SK-N-SH treated with all-trans-retinoic acid at 6 μM for 48 hours (cell line): ENCODE data around the gene FRAS1.

Source experiments
- ATAC-seq: fragments of 200-7000 bp; cut with Tn5 transposase; 3 replicates; pipeline ENCODE4 v1.9.1; 2020; ENCODE audit warnings: mild to moderate bottlenecking, moderate library complexity
- ARNTL ChIP-seq: fragments of 450-650 bp; formaldehyde crosslinking; IDR thresholded peaks from 2 replicates; pipeline ENCODE4 v1.5.0; 2020; ENCODE audit warnings: low read depth, mild to moderate bottlenecking, moderate library complexity, borderline replicate concordance
- BACH2 ChIP-seq: fragments of 250-450 bp; sonication (Bioruptor Pico); IDR thresholded peaks from 2 replicates; pipeline ENCODE4 v1.9.0; 2021; ENCODE audit warnings: mild to moderate bottlenecking, borderline replicate concordance
- CSRNP3 ChIP-seq: fragments of 250-450 bp; sonication (Bioruptor Pico); IDR thresholded peaks from 2 replicates; pipeline ENCODE4 v1.5.1; 2021; ENCODE audit warnings: mild to moderate bottlenecking, moderate library complexity
- ESRRG ChIP-seq: fragments of 250-450 bp; sonication (Bioruptor Pico); IDR thresholded peaks from 2 replicates; pipeline ENCODE4 v1.6.1; 2021; ENCODE audit warnings: mild to moderate bottlenecking
- ISL1 ChIP-seq: fragments of 250-450 bp; sonication (Bioruptor Pico); IDR thresholded peaks from 2 replicates; pipeline ENCODE4 v2.1.2; 2022; ENCODE audit warnings: mild to moderate bottlenecking, moderate library complexity
- OSR1 ChIP-seq: fragments of 250-450 bp; sonication (Bioruptor Pico); IDR thresholded peaks from 2 replicates; pipeline ENCODE4 v1.8.0; 2022; ENCODE audit warnings: moderate library complexity, mild to moderate bottlenecking, inconsistent platforms
- PATZ1 ChIP-seq: fragments of 250-450 bp; sonication (Bioruptor Pico); IDR thresholded peaks from 2 replicates; pipeline ENCODE4 v1.8.0; 2020; ENCODE audit warnings: mild to moderate bottlenecking, moderate library complexity, borderline replicate concordance
- POU6F1 ChIP-seq: fragments of 250-450 bp; sonication (Bioruptor Pico); IDR thresholded peaks from 2 replicates; pipeline ENCODE4 v1.8.0; 2021; ENCODE audit warnings: low read depth, mild to moderate bottlenecking, moderate library complexity, borderline replicate concordance
- PPARA ChIP-seq: fragments of 250-450 bp; sonication (Bioruptor Pico); IDR thresholded peaks from 2 replicates; pipeline ENCODE4 v1.5.0; 2020; ENCODE audit warnings: mild to moderate bottlenecking, borderline replicate concordance
- RARB ChIP-seq: fragments of 250-450 bp; sonication (Bioruptor Pico); IDR thresholded peaks from 2 replicates; pipeline ENCODE4 v1.8.0; 2021; ENCODE audit warnings: mild to moderate bottlenecking, moderate library complexity
- SNAI2 ChIP-seq: fragments of 250-450 bp; sonication (Bioruptor Pico); IDR thresholded peaks from 2 replicates; pipeline ENCODE4 v1.5.0; 2020; ENCODE audit warnings: mild to moderate bottlenecking, moderate library complexity
- TCF4 ChIP-seq: fragments of 250-450 bp; sonication (Bioruptor Pico); IDR thresholded peaks from 2 replicates; pipeline ENCODE4 v1.8.0; 2021; ENCODE audit warnings: mild to moderate bottlenecking, moderate library complexity, borderline replicate concordance
- TOX ChIP-seq: fragments of 250-450 bp; sonication (Bioruptor Pico); IDR thresholded peaks from 2 replicates; pipeline ENCODE4 v1.8.0; 2021; ENCODE audit warnings: mild to moderate bottlenecking, moderate library complexity, borderline replicate concordance
- TSHZ2 ChIP-seq: fragments of 250-450 bp; sonication (Bioruptor Pico); IDR thresholded peaks from 2 replicates; pipeline ENCODE4 v1.5.0; 2020; ENCODE audit warnings: mild to moderate bottlenecking, moderate library complexity
- ZC3H10 ChIP-seq: fragments of 250-450 bp; sonication (Bioruptor Pico); IDR thresholded peaks from 2 replicates; pipeline ENCODE4 v1.5.1; 2021; ENCODE audit warnings: mild to moderate bottlenecking, moderate library complexity
- ZFP3 ChIP-seq: fragments of 250-450 bp; sonication (Bioruptor Pico); IDR thresholded peaks from 2 replicates; pipeline ENCODE4 v1.5.0; 2020; ENCODE audit warnings: mild to moderate bottlenecking, moderate library complexity
- ZFP30 ChIP-seq: fragments of 450-650 bp; formaldehyde crosslinking; IDR thresholded peaks from 2 replicates; pipeline ENCODE4 v1.5.0; 2022; ENCODE audit warnings: mild to moderate bottlenecking, moderate library complexity
- ZNF565 ChIP-seq: fragments of 450-650 bp; formaldehyde crosslinking; conservative IDR thresholded peaks from 2 replicates; pipeline ENCODE4 v1.5.0; 2020; ENCODE audit warnings: low read depth, mild to moderate bottlenecking, moderate library complexity
- ZNF70 ChIP-seq: fragments of 450-650 bp; formaldehyde crosslinking; IDR thresholded peaks from 2 replicates; pipeline ENCODE4 v1.5.0; 2020; ENCODE audit warnings: mild to moderate bottlenecking, moderate library complexity
- ZNF8 ChIP-seq: fragments of 450-650 bp; formaldehyde crosslinking; IDR thresholded peaks from 2 replicates; pipeline ENCODE4 v1.5.0; 2020; ENCODE audit warnings: mild to moderate bottlenecking, moderate library complexity

FRAS1 gene

GRCh38 chr4:78242071-78242470, 184.9 kb downstream of the FRAS1 start:
- peak; percentile 47; the same call in 1 of the 3 replicates for ATAC-seq
- TF ChIP-seq ZNF8 (CRISPR knock-in tag), result no peak
- no peak for TF ChIP-seq SNAI2
- TF ChIP-seq RARB (CRISPR knock-in tag), result no peak
- no peak for TF ChIP-seq ARNTL
- no peak for TF ChIP-seq ZNF565
- no peak for TF ChIP-seq PPARA (CRISPR knock-in tag)
- no peak for TF ChIP-seq OSR1 (CRISPR knock-in tag)
- no peak for TF ChIP-seq ZFP30 (CRISPR knock-in tag)
- TF ChIP-seq CSRNP3 (CRISPR knock-in tag), result no peak
- no peak for TF ChIP-seq TOX
- TF ChIP-seq, all 23 proteins: peak for 0

- ATAC-seq, result no peak
- no peak for TF ChIP-seq ZFP3
- no peak for TF ChIP-seq BACH2 (CRISPR knock-in tag)
- no peak for TF ChIP-seq TSHZ2
- no peak for TF ChIP-seq POU6F1 (CRISPR knock-in tag)
- no peak for TF ChIP-seq ESRRG
- no peak for TF ChIP-seq ZNF70 (CRISPR knock-in tag)
- TF ChIP-seq OSR1 (CRISPR knock-in tag), result no peak
- TF ChIP-seq CSRNP3 (CRISPR knock-in tag), result no peak
- no peak for TF ChIP-seq PATZ1
Observed at GRCh38 chr4:78244705-78245485, 187.8 kb downstream of the FRAS1 start.

- ATAC-seq, result no peak
- no peak for TF ChIP-seq TCF4 (CRISPR knock-in tag)
Observed at GRCh38 chr4:78247536-78248285, 190.6 kb downstream of the FRAS1 start.

- no peak for ATAC-seq
- TF ChIP-seq ZNF8 (CRISPR knock-in tag) (no peak), ARNTL (no peak), ESRRG (no peak), BACH2 (CRISPR knock-in tag) (no peak), PATZ1 (no peak), RARB (CRISPR knock-in tag) (no peak), ZFP30 (CRISPR knock-in tag) (no peak), SNAI2 (no peak), ISL1 (no peak), ZNF70 (CRISPR knock-in tag) (no peak), POU6F1 (CRISPR knock-in tag) (no peak), ZC3H10 (CRISPR knock-in tag) (no peak)
Observed at GRCh38 chr4:78250500-78250899, 193.4 kb downstream of the FRAS1 start.
